ENCODE results near the gene RTRAF. TPM values are rescaled to one million over a fixed set of nuclear protein-coding genes. Genes with fewer than 3 reads are reported as not detected.

Gene RTRAF
- total and polyA plus RNA-seq, 9 of the 15 experiments (the other 6 are each of a cell fraction or from before 2014, with no cell fraction given): 126 to 204 (median 155) TPM

DNA sequence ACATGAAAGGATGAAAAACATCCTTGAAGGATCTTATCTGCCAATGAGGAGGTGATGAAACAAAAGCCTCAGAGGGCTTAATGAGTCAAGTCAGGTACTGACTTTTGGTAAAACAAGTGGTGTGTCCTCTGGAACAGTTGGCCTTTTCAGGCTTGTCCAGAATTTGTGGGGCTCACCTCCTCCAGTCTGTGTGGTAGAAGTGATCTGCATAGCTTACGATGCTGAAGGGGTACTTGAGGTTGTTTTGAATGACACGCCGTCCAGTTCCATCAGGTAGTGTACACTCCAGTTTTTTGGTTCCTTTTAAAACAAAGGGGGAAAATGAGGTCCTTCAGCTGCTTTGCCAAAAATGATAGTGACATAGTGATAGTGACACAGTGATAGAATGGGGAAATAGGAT, 17.0 kb downstream of the RTRAF start (continued):
- TF ChIP-seq NR1H2 (CRISPR knock-in tag; IDR thresholded peaks at IDR 0.05): no peak

DNA sequence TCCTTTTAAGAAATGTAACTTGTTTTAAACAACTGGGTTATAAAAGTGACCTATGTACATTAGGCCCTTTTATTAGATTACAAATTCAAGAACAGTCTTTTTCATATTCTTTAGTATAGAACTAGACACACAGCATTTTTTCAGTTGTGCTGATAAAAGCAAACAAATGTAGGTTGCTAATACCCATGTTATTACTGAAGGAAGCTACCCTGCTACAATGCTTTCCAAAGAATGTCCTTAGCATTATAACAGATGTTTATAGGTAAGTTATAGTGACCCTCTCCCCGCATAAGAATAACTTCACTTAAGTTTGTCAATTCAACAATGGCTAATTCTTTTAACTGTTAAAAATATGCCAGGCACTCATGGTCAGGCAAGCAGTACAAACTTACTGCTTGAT, 17.9 kb downstream of the RTRAF start:
- no peaks in the 10 kb centered on the region for H3K27me3 ChIP-seq (ENCODE audit: control insufficient read depth in 2 of 2, insufficient read depth in 2 of 2, low read length in 2 of 2)
- no peak overlapping the region for H3K27ac ChIP-seq (ENCODE audit: extremely low read depth, low read depth, low read length)
- H4K20me1 ChIP-seq (replicated peaks; ENCODE audit: control insufficient read depth, insufficient read depth, low read length): no peaks in the 10 kb centered on the region
- BruUV-seq (replicated peaks): no TSS peak
- no peaks in the 10 kb centered on the region for H3K9me1 ChIP-seq (ENCODE audit: control insufficient read depth, insufficient read depth, low read length)
- H3K4me2 ChIP-seq (ENCODE audit: insufficient read depth, low read length): no peak overlapping the region
- ATAC-seq: no peak
- ChIA-PET CTCF (ENCODE audit: low intra/inter-chr PET ratio) (no interaction called here), POLR2A (no interaction called here)
- no peak overlapping the region for H3K9ac ChIP-seq (ENCODE audit: insufficient read depth in 1 of 2, low read depth in 2 of 2, low read length in 2 of 2)
- TF ChIP-seq, protein P1, sequence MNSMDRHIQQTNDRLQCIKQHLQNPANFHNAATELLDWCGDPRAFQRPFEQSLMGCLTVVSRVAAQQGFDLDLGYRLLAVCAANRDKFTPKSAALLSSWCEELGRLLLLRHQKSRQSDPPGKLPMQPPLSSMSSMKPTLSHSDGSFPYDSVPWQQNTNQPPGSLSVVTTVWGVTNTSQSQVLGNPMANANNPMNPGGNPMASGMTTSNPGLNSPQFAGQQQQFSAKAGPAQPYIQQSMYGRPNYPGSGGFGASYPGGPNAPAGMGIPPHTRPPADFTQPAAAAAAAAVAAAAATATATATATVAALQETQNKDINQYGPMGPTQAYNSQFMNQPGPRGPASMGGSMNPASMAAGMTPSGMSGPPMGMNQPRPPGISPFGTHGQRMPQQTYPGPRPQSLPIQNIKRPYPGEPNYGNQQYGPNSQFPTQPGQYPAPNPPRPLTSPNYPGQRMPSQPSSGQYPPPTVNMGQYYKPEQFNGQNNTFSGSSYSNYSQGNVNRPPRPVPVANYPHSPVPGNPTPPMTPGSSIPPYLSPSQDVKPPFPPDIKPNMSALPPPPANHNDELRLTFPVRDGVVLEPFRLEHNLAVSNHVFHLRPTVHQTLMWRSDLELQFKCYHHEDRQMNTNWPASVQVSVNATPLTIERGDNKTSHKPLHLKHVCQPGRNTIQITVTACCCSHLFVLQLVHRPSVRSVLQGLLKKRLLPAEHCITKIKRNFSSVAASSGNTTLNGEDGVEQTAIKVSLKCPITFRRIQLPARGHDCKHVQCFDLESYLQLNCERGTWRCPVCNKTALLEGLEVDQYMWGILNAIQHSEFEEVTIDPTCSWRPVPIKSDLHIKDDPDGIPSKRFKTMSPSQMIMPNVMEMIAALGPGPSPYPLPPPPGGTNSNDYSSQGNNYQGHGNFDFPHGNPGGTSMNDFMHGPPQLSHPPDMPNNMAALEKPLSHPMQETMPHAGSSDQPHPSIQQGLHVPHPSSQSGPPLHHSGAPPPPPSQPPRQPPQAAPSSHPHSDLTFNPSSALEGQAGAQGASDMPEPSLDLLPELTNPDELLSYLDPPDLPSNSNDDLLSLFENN (IDR thresholded peaks at IDR 0.05; ENCODE audit: low read depth in 2 of 2, low read length in 2 of 2): no peak
- no peak for TF ChIP-seq IFI16 (CRISPR knock-in tag; IDR thresholded peaks at IDR 0.05)
- no peak for TF ChIP-seq NR4A1 (CRISPR knock-in tag; IDR thresholded peaks at IDR 0.05)
- TF ChIP-seq NR4A1 (tag; IDR thresholded peaks at IDR 0.05): no peak
- TF ChIP-seq NBN (IDR thresholded peaks at IDR 0.05; ENCODE audit: low read depth): no peak
- no peak for TF ChIP-seq ZNF644 (tag; IDR thresholded peaks at IDR 0.05; ENCODE audit: low read depth)
- TF ChIP-seq NRF1 (conservative IDR thresholded peaks at IDR 0.05 in 1 of 2, IDR thresholded peaks at IDR 0.05 in 1 of 2): no peak
- no peak for TF ChIP-seq L3MBTL2 (IDR thresholded peaks at IDR 0.05)
- no peak for TF ChIP-seq FOXA3 (CRISPR knock-in tag; conservative IDR thresholded peaks at IDR 0.05 in 1 of 2, IDR thresholded peaks at IDR 0.05 in 1 of 2)
- FAIRE-seq: no peak
- intact Hi-C loops (cut with micrococcal nuclease): loop anchor here (5.0 kb wide), 1 partner anchor 65 kb away; no protein-coding TSS in a partner anchor
- no peaks in the 10 kb centered on the region for H3K9me3 ChIP-seq (replicated peaks; ENCODE audit: control insufficient read depth, insufficient read depth, low read depth, low read length)
- DNase-seq (ENCODE audit: extremely low read depth in 1 of 4, low spot score in 3 of 4): no peak
- H3K79me2 ChIP-seq (ENCODE audit: control insufficient read depth, insufficient read depth, low read length): no peaks in the 10 kb centered on the region
- H3K4me3 ChIP-seq: no peak overlapping the region
- no peaks in the 10 kb centered on the region for H3K4me1 ChIP-seq (replicated peaks in 1 of 2; ENCODE audit: control insufficient read depth in 2 of 2, insufficient read depth in 2 of 2, low read length in 2 of 2)
- peaks cover 90% of the 10 kb centered on the region for H3K36me3 ChIP-seq (ENCODE audit: control insufficient read depth, insufficient read depth, low read length)
- H2AFZ ChIP-seq (ENCODE audit: low read depth, low read length): no peak overlapping the region
- 86% methylated on average over 1 of the region's 1 CpG for WGBS (ENCODE audit: insufficient coverage, low coverage, missing lambda C conversion rate)
- in situ Hi-C loops (cut with MboI): no loop called here

All from K562 (cell line).